ENCODE measurements around the gene RFC5.
"Not testable (repeated sequence)": the region's sequence is repeated elsewhere in the genome, so short reads cannot be mapped to it uniquely, and the experiment has no call there.

Gene RFC5

DNA sequence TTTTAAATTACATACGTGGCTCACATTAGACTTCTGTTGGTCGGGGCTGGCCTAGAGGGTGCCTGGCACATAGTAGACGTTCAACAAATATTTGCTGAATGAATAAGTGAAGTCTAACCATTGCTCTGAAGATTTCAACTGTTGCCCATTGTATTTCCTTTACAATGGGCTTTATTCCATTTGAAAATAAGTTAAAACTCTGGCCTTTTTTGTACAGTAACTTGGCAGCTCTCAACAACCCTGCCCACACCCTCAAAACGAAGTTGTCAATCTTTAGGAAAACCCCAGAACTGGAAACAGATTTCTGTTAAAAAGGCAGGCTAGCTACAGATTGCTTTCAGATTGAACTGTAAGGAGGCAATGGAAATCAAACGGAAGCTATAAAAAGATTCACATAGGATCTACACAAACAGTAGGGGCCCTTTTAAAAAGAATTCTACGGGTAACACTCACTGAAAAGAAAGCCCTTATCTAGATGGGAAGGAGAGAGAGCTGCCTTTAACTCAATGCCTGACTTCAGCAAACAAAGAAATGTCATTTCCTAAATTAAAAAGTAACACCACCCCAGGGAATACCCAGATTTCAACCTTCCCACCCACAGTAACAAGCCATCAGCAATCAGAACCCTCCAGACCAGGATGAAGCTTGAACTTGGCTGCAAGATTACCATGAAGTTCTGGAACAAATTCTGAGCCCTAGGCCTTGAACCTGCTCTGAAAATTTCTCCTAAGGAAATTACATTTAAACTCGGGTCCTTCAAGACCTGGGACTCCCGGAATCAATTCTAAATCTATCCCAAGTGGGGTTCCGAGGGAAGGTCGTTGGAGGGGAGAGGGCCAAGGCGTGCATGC is 43.1 kb downstream of the RFC5 start:
- H3K36me3 ChIP-seq (ENCODE audit: control insufficient read depth, insufficient read depth, low read length), result no peaks in the 10 kb centered on the region
- H3K27ac ChIP-seq (ENCODE audit: low read depth, low read length), result peak overlapping the region; percentile 96
- no peaks in the 10 kb centered on the region for H3K27me3 ChIP-seq (ENCODE audit: control insufficient read depth, insufficient read depth, low read length)
- H3K4me3 ChIP-seq (ENCODE audit: low read length), result peak overlapping the region; percentile 93
- H3K9ac ChIP-seq (ENCODE audit: low read length), result peak overlapping the region; percentile 66
- peaks cover 5% of the 10 kb centered on the region for H3K4me1 ChIP-seq (ENCODE audit: control insufficient read depth, insufficient read depth, low read length)

GRCh38 chr12:118060301-118061010 is 44.0 kb downstream of the RFC5 start:
- Histone ChIP-seq H3K4me1 (ENCODE audit: control insufficient read depth, insufficient read depth, low read length) (peaks cover 5% of the 10 kb centered on the region), H3K27ac (ENCODE audit: low read depth, low read length) (peak overlapping the region; percentile 96), H3K36me3 (ENCODE audit: control insufficient read depth, insufficient read depth, low read length) (no peaks in the 10 kb centered on the region), H3K27me3 (ENCODE audit: control insufficient read depth, insufficient read depth, low read length) (no peaks in the 10 kb centered on the region), H3K9ac (ENCODE audit: low read length) (peak overlapping the region; percentile 66), H3K4me3 (ENCODE audit: low read length) (peak overlapping the region; percentile 93)

- Histone ChIP-seq H3K9ac (ENCODE audit: low read length) (peak within 1 kb of the TSS; percentile 88), H3K27ac (ENCODE audit: low read depth, low read length) (peak within 1 kb of the TSS; percentile 96), H3K36me3 (ENCODE audit: control insufficient read depth, insufficient read depth, low read length) (no peaks in the 10 kb centered on the region), H3K4me1 (ENCODE audit: control insufficient read depth, insufficient read depth, low read length) (peaks cover 5% of the 10 kb centered on the region), H3K4me3 (ENCODE audit: low read length) (peak within 1 kb of the TSS; percentile 93), H3K27me3 (ENCODE audit: control insufficient read depth, insufficient read depth, low read length) (no peaks in the 10 kb centered on the region)
Measured at GRCh38 chr12:118061011-118061872, 44.7 kb downstream of the RFC5 start, which contains the start of gene WSB2. WSB2 (minus strand) TSS chr12:118061179; CDS start chr12:118061048, 131 bp downstream.

DNA sequence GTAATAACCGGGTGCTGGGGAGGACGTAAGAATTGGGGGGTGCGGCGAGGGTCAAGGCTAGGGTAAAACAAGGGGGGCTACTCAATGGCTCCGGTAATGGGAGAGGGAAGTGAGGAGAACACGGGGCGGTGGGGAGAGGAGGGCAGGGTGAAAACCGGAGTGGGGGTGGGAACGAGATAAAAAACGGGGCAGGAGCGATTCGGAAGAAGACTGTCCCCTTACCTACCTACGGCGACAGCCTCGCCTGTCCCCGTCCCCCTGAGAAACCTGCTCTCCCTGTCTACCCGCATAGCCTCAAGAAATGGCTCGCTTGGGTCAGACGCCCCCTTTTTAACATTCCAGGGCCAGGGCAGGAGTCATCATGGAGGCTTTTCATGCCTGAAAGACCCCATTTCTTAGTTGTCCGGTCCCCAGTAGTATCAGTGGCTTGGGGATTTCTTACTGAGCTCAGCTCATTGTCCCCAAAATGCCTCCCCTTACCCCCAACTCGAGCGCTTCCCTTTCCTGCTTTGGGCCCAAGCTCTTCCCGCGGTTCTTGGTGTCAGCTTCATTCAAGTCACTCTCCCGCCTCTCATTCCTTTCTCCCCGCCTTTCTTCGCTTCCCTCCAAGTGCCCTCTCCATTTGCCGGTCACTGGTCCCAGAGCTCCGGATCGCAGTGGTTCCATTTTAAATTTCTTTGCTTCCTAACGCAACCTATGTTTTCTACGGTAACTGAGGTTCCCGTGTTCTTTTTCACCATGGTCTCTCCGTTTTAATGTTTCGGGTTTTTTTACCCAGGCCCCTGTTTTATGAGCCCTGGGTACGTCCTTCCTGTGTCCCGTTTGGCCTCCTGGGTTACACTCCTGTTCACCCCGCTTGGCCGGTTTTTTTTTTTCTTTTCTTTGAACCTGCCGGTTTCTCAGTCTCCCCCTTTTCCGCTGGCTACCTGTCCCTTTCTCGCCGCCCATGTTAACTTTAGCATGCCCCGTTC is 45.7 kb downstream of the RFC5 start:
- Histone ChIP-seq H3K36me3 (ENCODE audit: control insufficient read depth, insufficient read depth, low read length) (no peaks in the 10 kb centered on the region), H3K4me1 (ENCODE audit: control insufficient read depth, insufficient read depth, low read length) (peaks cover 5% of the 10 kb centered on the region), H3K27ac (ENCODE audit: low read depth, low read length) (peak overlapping the region; percentile 91), H3K9ac (ENCODE audit: low read length) (peak overlapping the region; percentile 88), H3K4me3 (ENCODE audit: low read length) (peak overlapping the region; percentile 83), H3K27me3 (ENCODE audit: control insufficient read depth, insufficient read depth, low read length) (no peaks in the 10 kb centered on the region)

DNA sequence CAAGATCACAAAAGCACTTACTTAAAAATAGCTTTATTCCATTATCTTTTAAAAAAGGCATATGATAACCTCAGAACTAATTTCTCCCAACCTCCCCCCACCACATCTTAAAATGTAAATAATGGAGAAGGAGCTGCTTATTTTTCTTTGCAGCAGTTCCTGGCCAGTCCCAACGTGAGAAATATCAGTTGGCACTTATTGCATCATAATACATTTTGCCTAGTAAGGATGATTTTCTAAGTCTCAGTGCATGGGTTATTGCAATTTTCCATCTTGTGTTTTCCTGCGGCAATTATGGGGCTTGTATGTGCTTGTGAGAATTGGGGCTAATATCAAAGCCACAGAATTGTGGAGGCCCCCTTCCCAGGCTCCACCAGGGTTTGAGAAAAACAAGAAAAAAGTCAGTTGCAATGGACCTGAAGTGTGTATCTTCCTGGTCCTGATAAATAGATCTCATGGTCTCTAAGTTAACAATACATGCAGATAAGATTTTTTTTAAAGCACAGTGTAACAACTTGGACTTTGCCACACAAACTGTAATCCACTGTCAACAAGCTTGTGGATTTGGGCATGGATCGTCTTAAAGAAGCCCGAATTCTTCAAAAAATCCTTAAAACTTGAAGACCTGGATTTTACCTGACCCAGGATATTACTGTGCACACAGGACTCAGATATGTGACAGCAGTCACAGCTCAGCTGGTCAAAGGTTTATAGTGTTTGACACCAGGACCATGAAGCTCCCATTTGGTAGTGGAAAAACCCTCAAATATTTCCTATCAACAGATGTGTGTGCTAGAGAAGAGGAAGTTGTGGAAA is 47.3 kb downstream of the RFC5 start:
- H3K9ac ChIP-seq (ENCODE audit: low read length), result no peak overlapping the region

DNA sequence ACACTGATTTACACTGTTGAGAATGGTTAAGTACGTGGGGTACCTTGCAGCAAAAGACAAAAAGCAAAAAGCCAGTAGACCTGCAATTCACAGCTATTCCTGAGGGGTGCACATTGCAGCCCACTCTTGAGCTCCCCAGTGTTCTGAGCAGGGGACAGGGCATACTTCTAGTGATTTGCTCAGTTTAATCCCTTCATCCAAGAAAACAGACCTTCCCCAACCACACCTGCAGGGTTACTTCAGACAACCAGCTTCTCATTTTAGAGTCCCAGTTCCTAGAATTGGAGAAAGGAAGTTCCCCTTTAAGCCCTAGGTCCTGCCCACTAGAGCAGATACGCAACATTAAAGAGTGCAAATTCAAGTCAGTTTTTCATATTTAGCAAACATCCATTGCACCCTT is 48.1 kb downstream of the RFC5 start:
- Histone ChIP-seq H3K27me3 (ENCODE audit: control insufficient read depth, insufficient read depth, low read length) (no peaks in the 10 kb centered on the region), H3K9ac (ENCODE audit: low read length) (no peak overlapping the region), H3K4me1 (ENCODE audit: control insufficient read depth, insufficient read depth, low read length) (peaks cover 5% of the 10 kb centered on the region), H3K27ac (ENCODE audit: low read depth, low read length) (no peak overlapping the region), H3K4me3 (ENCODE audit: low read length) (no peak overlapping the region), H3K36me3 (ENCODE audit: control insufficient read depth, insufficient read depth, low read length) (no peaks in the 10 kb centered on the region)

More for the DNA sequence above, 47.3 kb downstream of the RFC5 start:
- H3K27me3 ChIP-seq (ENCODE audit: control insufficient read depth, insufficient read depth, low read length), result no peaks in the 10 kb centered on the region
- H3K4me3 ChIP-seq (ENCODE audit: low read length), result no peak overlapping the region
- H3K4me1 ChIP-seq (ENCODE audit: control insufficient read depth, insufficient read depth, low read length), result peaks cover 5% of the 10 kb centered on the region
- H3K36me3 ChIP-seq (ENCODE audit: control insufficient read depth, insufficient read depth, low read length), result no peaks in the 10 kb centered on the region
- H3K27ac ChIP-seq (ENCODE audit: low read depth, low read length), result no peak overlapping the region

DNA sequence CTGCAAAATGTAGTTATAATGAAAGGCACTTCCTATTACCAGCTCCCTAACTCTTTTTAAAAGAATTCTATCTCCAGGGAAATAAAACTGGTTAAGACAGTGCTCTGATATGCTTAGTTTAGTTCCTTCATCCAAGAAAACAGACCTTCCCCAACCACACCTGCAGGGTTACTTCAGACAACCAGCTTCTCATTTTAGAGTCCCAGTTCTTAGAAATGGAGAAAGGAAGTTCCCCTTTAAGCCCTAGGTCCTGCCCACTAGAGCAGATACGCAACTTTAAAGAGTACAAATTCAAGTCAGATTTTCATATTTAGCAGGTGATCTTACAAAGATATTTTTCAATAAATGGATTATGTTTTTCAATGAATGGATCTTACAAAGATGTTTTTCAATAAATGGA is 48.9 kb downstream of the RFC5 start:
- H3K9ac ChIP-seq (ENCODE audit: low read length), result no peak overlapping the region
- no peaks in the 10 kb centered on the region for H3K36me3 ChIP-seq (ENCODE audit: control insufficient read depth, insufficient read depth, low read length)
- H3K27me3 ChIP-seq (ENCODE audit: control insufficient read depth, insufficient read depth, low read length), result no peaks in the 10 kb centered on the region
- H3K4me3 ChIP-seq (ENCODE audit: low read length), result no peak overlapping the region
- no peak overlapping the region for H3K27ac ChIP-seq (ENCODE audit: low read depth, low read length)
- H3K4me1 ChIP-seq (ENCODE audit: control insufficient read depth, insufficient read depth, low read length), result no peaks in the 10 kb centered on the region

DNA sequence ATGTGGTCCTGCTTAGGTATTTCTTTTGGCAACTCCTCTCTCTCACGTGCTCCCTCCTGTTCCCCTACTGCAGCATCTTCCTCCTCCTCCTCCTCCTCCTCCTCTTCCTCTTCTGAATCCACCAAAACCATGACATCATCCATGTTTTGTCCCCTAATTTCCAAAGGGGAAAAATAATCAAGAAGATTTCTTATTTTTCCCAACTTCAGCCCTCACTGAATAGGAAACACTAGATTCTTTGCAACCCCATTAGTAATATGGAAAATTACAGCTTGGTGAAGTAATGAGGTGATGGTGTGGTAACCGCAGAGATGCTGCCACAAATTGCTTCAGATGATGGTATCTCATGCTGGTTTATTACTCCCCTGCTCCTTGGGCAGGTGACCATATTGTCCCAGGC is 51.9 kb downstream of the RFC5 start:
- no peak overlapping the region for H3K27ac ChIP-seq (ENCODE audit: low read depth, low read length)
- no peaks in the 10 kb centered on the region for H3K36me3 ChIP-seq (ENCODE audit: control insufficient read depth, insufficient read depth, low read length)
- no peak overlapping the region for H3K9ac ChIP-seq (ENCODE audit: low read length)
- H3K27me3 ChIP-seq (ENCODE audit: control insufficient read depth, insufficient read depth, low read length), result no peaks in the 10 kb centered on the region
- H3K4me1 ChIP-seq (ENCODE audit: control insufficient read depth, insufficient read depth, low read length), result no peaks in the 10 kb centered on the region
- no peak overlapping the region for H3K4me3 ChIP-seq (ENCODE audit: low read length)

DNA sequence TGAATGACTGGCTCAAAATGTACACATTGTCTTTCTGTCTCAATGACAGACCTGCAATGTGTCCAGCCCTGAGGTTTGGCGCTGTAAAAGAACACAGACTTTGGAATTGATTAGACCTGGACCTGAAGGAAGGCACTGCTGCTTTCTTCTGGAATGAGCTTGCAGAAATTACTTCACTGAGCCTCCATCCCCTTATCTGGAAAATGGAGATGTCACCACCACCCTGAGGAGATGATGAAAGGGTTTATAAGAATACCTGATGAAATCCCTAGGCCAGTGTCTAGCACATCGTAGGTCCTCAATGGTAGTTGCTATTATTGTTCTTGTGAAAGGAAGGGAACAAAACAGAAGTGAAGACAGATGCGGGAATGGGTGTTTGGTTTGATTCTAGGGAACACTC is 54.1 kb downstream of the RFC5 start:
- no peaks in the 10 kb centered on the region for H3K27me3 ChIP-seq (ENCODE audit: control insufficient read depth, insufficient read depth, low read length)
- no peaks in the 10 kb centered on the region for H3K4me1 ChIP-seq (ENCODE audit: control insufficient read depth, insufficient read depth, low read length)
- H3K9ac ChIP-seq (ENCODE audit: low read length), result no peak overlapping the region
- H3K36me3 ChIP-seq (ENCODE audit: control insufficient read depth, insufficient read depth, low read length), result no peaks in the 10 kb centered on the region
- no peak overlapping the region for H3K4me3 ChIP-seq (ENCODE audit: low read length)
- no peak overlapping the region for H3K27ac ChIP-seq (ENCODE audit: low read depth, low read length)

DNA sequence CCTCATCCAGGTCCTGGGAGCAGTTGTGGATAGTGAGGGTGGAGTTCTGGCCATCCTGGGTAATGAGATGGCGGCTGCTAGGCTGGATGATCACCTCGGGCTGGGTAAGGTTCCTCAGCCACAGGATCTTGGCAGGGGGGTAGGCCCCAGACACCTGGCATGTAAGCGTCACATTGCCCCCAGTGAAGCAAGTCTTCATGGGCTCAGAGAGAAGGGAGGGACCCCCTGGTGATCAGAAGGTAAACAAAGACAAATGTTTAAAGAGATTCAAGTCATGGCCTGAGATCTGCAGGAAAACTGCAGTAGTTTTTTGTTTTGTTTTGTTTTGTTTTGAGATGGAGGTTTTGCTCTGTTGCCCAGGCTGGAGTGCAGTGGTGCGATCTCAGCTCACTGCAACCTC is 57.3 kb downstream of the RFC5 start:
- Histone ChIP-seq H3K4me1 (ENCODE audit: control insufficient read depth, insufficient read depth, low read length) (no peaks in the 10 kb centered on the region), H3K4me3 (ENCODE audit: low read length) (no peak overlapping the region), H3K9ac (ENCODE audit: low read length) (no peak overlapping the region), H3K27me3 (ENCODE audit: control insufficient read depth, insufficient read depth, low read length) (no peaks in the 10 kb centered on the region), H3K36me3 (ENCODE audit: control insufficient read depth, insufficient read depth, low read length) (peaks cover 6% of the 10 kb centered on the region), H3K27ac (ENCODE audit: low read depth, low read length) (no peak overlapping the region)

DNA sequence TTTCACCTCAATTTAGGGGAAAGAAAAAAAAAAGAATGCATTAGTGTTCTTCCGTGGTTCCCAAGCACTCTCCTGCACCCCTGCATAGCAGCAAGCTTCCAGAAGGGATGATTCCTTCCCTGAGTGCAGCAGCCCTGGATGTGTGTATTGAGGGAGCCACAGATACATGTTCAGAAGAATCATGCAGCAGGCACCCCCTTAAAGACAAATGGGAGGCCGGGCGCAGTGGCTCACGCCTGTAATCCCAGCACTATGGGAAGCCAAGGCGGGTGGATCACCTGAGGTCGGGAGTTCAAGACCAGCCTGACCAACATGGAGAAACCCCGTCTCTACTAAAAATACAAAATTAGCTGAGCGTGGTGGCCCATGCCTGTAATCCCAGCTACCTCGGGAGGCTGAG is 65.0 kb downstream of the RFC5 start:
- H3K4me1 ChIP-seq (ENCODE audit: control insufficient read depth, insufficient read depth, low read length); H3K4me3 ChIP-seq (ENCODE audit: low read length); H3K27me3 ChIP-seq (ENCODE audit: control insufficient read depth, insufficient read depth, low read length); H3K9ac ChIP-seq (ENCODE audit: low read length); H3K27ac ChIP-seq (ENCODE audit: low read depth, low read length): not testable (repeated sequence)
- peaks cover 11% of the 10 kb centered on the region for H3K36me3 ChIP-seq (ENCODE audit: control insufficient read depth, insufficient read depth, low read length)

Data from rectal smooth muscle tissue (tissue), 1 donor.